GM21526 (cell line): Measurements from ENCODE around the gene FAIM2.
"Not testable (repeated sequence)": the region's sequence is repeated elsewhere in the genome, so short reads cannot be mapped to it uniquely, and the experiment has no call there.

ENCODE experiments used
- ATAC-seq: cut with Tn5 transposase; IDR thresholded peaks from one replicate; pipeline ENCODE4 v1.9.1; 2021; ENCODE audit warnings: moderate library complexity; ENCODE audit not compliant: unreplicated experiment, low FRiP score

The FAIM2 gene

DNA sequence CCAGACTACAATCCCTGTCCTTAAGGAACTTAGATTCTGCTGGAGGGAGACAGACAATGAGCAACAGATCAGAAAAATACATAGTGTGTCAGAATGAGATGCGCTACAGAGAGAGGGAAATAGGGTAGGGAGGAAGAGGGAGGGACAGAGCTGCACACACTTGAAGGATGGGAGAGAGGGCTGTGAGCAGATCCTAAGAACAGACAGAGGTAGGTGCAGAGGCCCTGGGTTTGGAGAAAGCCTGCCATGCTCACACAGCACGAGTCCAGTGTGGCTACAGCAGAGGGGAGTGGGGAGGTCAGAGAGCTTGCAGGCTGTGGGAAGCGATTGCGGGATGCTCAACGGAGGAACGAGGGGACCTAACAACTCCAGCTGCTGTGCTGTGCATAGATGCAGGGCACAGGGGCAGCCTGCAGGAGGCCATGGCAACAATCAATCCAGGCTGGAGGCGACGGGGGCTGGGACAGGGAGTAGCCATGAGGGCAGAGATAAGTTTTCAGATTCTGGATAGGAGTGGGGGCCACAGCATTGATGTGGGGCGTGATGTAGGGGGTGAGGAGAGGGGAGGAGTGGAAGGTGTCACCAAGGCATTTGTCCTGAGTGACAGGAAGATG lies 20.7 kb downstream of the FAIM2 start:
- ATAC-seq, result no peak

DNA sequence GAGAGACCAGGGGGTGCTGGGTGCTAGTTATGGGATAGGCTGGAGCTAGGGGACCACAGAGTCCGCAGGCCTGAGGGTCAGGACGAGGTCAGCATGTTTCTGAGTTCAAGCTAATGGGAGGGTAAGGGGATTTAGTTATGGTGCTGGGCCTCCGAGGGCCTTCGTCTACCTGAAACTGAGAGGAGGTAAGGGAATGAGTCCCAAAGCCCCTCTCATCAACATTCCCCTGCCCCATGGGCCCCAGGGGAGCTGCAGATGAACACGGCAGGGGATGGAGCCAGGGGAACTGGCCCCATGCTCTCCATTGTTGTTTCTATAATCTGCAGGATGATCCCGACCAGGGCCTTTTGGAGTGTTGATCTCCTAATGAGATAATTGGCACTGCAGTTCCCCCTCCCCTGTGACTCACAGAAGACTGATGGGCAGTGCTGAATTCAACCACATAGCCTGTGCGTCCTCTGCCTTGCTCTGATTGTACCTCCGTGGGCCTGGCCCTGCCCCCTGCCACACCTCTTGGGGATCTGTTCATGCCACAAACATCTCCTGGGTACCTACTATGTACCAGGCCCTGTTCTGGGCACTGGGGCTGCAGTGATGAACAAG lies 21.4 kb downstream of the FAIM2 start:
- ATAC-seq, result no peak

DNA sequence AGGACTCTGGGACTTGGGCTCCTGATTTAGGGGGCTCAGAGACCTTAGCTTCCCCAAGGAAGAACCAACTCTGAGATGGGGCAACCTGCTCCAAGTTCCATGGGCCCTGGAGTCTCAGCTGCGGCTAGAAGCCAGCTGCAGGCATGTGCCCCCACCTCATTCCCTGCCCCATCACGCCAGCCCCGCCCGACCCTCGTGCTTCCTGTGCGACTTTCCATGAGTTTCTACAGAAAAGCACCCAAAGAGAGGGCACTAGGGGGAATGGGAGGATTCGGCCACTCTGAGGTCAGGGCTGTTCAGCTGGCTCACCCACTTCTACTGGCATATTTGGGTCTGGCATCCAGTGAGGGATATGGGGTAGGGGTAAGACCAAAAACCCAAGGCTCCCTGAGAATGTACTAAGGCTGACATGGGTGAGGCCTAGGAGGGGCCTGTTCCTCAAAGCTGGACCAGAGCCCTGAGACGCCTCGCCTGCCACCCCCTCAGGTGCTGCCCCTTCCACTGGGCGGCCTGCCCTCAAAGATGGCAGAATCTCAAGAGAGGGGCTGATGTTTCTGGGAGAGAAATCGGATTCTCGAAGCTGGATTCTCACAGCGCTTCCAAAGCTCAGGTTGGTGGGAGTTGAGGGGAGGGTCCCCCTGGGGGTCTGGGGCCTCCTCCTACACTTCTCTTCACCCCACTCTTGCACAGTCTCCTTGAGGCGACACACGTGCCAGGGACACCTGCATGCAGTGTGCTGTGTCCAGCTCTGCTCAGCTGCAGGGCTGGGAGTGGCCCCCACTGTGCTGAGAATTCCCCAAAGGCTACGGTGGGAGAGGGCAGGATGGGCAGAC lies 22.1 kb downstream of the FAIM2 start:
- no peak for ATAC-seq

DNA sequence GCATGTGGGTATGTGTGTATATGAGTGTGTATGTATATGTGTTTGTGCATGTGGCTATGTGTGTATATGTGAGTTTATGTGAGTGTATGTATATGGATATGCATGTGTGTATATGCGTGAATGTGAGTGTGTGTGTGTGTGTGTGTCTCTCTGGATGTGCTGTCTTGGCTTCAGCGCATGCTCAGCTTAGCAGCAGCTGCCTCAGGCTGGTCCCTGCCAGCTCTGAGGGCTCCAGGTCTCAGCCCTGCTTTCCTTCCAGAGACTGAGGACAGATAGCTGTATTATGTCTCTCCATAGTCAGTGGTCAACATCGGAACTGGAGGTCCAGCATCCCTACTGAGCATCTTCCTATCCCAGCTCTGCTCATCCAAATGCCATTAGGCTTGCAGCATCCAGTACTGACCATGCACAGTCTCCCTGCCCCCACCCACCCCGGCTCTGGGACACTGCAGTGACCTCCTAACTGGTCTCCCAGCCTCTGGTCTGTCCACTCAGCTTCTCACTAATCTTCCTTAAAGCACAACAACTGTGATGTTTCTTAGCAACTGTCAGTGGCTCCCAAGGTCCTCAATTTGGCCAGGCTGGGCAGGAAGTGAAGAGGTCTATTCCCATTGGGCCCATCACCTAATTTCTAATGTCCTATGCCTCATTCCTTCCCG lies 22.8 kb downstream of the FAIM2 start:
- no peak for ATAC-seq

DNA sequence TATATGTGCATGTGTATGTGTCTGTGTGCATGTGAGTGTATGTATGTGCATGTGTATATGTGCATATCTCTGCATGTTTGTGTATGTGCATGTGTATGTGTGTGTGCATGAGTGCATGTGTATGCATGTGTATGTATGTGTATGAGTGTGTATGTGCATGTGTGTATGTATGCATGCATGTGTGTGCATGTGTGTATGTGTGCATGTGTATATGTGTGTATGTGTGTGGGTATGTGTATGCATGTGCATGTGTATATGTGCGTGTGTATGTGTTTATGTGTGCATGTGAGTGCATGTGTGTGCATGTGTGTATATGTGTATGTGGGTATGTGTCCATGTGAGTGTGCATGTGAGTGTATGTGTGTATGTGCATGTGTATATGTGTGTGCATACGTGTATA lies 24.6 kb downstream of the FAIM2 start:
- not testable (repeated sequence) for ATAC-seq

DNA sequence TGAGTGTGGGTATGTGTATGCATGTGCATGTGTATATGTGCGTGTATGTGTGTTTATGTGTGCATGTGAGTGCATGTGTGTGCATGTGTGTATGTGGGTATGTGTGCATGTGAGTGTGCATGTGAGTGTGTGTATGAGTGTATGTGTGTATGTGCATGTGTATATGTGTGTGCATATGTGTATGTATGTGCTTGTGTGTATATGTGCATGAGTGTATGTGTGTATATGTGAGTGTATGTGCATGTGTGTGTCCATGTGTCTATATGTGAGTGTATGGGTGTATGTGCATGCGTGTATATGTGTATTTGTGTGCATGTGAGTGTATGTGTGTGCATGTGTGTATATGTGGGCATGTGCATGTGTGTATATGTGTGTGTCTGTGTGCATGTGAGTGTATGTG lies 25.7 kb downstream of the FAIM2 start:
- no peak for ATAC-seq

DNA sequence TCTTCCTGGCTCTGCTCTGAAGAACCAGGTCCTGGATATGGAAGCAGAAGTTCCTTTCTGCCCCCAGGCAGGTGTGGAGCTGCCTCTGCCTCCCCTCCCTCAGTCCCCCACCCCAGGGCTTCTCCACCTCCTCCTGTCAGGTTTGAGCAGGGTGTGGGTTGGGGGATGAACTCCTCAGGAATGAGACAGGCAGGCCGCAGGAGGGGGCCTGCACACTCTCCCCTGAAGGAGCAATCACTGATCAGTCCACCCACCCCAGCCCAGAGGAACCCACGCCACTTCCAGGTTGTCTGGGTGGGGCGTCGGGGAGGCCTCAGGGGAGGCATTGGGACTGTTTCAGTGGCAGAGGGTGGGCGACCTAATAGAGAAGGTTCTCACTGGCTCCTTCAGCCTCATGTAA lies 26.6 kb downstream of the FAIM2 start:
- ATAC-seq, result no peak

DNA sequence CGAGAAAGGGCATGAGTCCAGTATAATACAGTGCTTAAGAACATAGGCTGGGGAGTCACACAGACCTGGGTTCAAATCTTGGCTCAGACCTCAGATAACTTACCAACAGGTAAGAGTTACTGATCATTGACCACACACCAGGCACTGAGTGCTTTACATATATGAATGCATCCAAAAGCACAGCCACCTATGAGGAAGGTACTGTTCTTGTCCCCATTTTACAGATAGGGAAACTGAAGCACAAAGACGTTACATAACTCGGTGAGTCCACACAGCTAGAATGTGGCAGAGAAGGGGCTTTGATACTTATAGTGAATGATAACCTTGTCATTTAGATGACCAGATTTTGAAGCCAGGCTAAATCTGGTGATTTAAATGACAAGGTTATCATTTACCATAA lies 27.6 kb downstream of the FAIM2 start:
- ATAC-seq, result no peak

DNA sequence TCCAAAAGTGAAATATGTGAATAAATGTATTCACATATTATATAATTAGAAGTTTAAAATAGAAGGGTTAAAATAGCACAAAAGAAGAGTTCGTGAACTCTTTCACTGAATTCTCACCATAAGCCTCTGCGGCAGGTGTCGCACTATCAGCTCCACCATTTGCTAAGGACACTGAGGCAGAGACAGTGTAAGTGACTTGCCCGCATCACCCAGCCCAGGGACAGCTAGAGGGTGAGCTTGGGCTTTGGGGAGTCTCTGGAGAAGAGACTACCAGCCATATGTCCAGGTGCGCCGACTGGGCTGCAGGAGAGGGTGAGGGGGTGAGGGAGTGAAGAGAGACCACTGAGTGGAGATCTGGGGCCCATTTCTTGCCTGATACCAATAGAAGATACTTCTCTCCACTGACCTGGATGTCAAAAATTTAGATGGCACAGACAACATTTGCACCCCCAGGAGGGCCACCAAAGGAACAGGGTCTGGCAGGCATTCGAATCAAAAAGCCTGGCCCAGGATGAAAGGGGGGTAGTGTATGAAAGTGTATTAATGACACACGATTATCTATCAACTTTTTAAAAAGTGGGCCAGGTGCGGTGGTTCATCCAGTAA lies 28.5 kb downstream of the FAIM2 start:
- ATAC-seq, result no peak

DNA sequence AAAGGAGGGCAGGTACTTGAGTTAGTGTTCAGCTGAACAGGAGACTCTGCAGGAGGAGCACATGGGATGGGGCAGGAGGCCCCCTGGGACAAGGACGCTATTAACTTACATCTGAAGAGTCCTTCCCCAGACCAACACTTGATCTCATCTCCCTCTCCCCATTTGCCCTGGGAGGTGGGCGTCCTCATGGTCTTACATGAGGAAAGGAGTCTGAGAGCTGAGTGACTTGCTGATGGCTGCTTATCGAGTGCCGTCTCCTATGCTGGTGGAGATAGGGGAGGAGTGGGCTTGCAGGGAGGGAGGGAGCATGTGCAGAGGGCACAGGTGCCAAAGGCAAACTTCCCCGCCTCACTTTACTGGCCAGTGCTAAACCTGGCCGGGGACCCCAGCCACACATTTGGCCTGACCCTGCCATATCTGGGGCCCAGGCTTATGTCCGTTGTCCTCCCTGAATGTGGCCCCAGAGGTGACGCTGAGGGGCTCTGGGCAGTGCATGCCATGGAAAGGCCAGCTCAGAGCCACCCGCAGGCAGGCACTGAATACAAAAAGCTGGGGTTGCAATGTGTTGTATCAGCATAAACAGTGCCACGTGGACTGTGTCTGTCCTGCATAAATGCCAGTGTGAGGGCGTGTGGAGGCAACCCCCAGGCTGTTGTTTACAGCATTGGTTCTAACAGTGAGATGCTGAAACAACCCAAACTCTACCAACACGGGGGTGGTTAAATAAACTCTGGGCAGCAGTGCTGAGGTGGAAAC lies 29.4 kb downstream of the FAIM2 start:
- no peak for ATAC-seq

DNA sequence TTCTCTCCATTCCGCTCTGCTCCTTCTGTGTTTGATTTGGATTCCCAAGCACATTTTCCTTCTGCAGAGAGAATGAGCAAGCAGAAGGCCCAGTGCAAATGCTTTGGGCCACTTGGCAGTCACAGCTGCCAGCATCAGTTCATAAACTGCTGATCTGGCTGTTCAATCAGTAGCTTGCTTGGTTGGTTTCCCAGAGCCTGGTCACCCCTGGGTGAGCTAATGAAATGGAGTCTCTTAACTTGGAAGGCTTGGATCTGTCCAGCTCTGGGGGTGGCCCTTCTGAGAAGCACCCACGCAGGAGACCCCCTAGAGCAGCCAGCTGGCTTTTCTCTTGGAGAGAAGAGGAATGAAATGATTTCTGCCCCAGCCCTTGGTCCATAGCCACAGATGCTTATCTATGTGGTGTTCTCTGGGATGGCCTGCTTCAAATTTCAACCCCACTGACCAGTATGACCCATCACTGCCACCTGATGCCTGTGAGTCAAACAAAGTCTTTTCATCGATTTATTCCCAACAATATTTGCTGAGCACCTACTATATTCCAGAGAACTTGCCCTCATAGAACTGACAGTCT lies 30.3 kb downstream of the FAIM2 start:
- ATAC-seq, result no peak

DNA sequence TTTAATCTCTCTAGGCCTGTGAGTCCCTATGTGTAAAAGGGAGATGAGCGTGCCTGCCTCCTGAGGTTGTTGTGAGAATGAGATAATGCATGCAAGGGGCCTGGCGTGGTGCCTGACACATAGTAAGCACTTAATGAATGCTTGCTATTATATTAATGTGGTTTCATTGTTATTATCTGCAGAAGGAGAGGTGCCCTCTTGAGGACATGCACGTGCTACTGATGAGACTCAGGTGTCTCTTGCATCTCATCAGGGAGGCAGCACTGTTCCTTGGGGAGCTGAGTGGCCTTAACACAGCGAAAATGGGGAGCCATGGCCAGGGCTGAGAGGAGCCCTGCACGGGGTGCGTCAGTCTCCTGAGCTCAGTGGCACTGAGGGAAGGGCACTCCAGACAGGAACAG lies 30.9 kb downstream of the FAIM2 start:
- ATAC-seq, result no peak

DNA sequence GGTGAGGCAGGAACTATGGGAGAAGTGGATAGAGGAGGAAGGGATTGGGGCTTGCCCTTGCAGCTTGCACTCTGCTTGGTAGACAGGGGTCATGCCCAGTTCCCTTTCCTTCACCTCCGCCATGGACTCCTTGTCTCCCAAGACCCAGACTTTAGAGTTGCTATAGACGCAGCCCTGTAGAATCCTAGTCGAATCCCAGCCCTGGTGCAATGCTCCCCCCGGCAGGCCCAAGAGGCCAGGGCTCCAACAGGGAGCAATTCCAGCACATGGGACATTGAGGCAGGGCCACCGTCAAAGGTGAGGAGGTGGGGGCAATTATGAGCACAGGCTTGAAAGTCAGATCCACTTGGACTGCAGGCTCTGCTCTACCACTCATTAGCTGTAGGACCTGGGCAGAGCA lies 31.3 kb downstream of the FAIM2 start:
- ATAC-seq, result no peak

DNA sequence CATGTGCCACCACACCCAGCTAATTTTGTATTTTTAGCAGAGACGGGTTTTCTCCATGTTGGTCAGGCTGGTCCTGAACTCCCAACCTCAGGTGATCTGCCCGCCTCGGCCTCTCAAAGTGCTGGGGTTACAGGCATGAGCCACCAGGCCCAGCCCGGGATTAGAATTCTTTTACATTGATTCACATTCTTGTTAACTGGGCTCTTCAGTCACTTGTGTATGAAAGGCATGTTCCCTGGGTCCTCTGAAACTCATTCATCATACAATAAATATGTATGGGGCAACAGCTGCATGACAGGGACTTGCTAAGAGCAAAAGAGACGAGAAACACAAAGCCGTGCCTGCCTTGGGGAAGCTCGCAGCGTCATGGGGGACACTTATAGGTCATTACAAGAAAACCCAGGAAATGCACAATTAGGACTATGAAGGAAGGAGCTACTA lies 31.9 kb downstream of the FAIM2 start:
- ATAC-seq, result not testable (repeated sequence)

DNA sequence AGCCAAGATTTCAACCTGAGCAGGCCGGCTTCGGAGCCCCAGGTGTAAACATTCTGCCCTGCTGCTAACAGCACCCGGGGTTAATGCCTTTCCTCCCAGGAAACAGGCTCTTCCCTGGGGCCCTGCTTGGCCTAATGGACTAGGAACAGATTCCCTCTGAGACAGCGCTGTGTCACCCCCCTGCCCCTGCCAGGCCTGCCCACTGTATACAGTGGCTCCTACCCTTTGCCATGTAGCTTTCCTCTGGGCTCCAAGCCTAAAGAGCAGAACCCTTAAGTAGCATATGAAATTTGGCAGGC lies 32.5 kb downstream of the FAIM2 start:
- ATAC-seq, result no peak

DNA sequence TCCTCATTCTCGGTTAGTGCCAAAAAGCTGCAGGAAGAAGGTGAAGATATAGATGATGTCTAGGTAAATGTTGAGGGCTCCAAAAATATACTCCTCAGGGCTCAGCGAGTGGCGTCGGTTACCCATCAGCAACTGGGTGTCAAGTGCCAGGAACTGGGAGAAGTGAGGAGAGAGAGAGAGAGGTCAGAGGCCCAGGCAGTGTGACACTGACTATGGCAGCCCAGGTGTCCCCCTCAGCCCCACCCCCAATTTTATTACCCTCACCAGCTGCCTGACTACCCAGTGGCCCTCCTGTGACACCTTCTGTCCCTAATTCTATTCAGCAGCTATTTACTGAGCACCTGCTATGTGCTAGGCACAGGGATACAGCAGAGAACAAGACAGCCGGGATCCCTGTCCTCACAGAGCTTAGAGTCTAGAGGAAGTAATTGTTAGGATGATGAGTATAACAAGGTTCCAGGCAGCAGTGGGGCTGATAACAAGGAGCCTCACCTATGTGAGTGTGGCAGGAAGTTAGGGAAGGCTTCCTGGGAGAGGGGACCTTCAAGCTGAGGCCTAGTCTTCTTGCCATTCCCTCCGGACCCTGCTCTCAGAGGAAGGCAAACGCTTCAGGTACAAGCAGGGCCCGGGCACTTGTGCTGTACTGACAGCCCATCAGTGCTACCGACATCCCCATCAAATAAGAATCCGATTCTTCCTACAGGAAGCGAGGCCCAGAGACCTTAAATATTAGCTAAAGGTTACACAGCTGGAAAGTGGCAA lies 33.0 kb downstream of the FAIM2 start:
- no peak for ATAC-seq

DNA sequence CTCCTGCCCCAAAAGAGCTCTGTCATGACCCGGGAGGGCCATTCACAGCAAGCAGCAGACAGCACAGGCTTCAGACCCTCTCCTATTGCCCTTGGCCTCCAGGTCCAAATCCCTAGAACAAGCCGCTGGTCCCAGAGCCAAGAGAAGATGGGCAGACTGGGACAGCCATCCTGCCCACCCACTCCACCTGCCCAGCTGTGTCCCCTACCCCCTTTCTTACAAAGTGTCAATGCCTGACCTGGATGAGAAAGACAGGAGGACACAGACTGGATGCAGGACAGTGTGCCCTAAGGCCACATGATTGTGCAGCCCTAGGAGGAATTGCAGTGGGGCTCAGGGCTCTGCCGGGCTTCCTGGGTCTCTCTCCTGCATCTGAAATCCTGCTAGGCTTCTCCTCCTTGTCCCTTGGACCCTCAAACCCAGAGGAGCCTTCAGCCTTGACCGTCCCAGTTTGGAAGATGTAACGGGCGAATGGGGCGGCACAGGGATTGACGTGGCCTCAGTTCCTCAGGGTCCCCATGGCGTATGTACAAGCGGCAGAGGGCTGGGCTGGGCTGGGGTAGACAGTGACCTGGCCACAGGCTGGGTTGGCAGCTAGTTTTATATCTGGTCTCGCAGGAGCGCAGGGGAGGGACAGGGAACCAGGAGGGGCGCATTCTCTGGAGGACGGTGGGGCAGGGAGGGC lies 33.7 kb downstream of the FAIM2 start:
- ATAC-seq, result no peak

DNA sequence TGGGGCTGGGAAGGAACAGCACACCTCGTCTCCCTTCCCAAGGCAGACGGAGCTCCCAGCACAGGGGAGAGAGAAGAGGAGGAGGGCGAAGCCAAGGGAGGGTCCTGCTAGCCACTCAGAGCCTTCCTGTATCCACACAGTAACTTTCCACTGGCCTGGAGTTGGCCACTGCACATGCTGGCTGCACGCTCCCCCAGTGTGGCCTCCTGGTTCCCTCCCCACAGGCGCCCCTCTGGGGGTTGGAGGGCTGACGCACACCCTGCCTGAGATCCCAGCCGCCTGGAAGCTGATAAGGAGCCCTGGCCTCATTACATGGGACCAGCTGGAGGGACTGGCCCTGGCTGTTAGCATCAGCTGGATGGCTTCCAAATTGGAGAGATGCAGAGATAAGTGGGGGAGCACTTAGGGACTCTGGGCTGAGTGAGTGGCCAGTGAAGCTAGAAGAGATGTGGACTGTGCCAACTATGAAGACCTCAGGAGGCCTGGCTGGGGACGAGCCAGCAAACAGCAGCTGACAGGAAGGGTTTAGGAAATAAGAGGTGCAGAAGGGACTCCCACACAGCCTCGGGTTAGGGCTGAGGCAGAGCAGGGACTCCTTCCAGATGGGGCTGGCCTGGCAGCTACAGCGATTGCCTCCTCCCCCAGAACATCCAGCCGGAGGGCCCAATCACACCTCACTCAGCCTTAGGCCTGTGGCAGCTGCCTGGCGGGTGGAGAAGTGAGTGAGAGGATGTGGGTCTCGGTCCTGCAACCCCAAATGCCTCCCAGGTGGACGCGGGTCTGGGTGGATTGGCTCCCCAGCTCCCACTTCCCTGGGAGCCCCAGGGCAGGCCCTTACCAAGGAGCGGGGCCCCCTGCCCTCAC lies 34.5 kb downstream of the FAIM2 start:
- no peak for ATAC-seq
